A549 treated with AZD2906 at 1 μM for 4 hours (cell line): Measurements from ENCODE around the gene ERBIN. TPM values are rescaled to one million over a fixed set of nuclear protein-coding genes. Genes with fewer than 3 reads are reported as not detected.

Experiments
- total RNA-seq: library from RNA; stranded (reverse); fragments of 200-300 nt; extraction: Qiagen RNA extraction; gene quantifications from 5 replicates; pipeline ENCODE4 v1.2.3, GENCODE V29; 2022

The ERBIN gene, protein sequence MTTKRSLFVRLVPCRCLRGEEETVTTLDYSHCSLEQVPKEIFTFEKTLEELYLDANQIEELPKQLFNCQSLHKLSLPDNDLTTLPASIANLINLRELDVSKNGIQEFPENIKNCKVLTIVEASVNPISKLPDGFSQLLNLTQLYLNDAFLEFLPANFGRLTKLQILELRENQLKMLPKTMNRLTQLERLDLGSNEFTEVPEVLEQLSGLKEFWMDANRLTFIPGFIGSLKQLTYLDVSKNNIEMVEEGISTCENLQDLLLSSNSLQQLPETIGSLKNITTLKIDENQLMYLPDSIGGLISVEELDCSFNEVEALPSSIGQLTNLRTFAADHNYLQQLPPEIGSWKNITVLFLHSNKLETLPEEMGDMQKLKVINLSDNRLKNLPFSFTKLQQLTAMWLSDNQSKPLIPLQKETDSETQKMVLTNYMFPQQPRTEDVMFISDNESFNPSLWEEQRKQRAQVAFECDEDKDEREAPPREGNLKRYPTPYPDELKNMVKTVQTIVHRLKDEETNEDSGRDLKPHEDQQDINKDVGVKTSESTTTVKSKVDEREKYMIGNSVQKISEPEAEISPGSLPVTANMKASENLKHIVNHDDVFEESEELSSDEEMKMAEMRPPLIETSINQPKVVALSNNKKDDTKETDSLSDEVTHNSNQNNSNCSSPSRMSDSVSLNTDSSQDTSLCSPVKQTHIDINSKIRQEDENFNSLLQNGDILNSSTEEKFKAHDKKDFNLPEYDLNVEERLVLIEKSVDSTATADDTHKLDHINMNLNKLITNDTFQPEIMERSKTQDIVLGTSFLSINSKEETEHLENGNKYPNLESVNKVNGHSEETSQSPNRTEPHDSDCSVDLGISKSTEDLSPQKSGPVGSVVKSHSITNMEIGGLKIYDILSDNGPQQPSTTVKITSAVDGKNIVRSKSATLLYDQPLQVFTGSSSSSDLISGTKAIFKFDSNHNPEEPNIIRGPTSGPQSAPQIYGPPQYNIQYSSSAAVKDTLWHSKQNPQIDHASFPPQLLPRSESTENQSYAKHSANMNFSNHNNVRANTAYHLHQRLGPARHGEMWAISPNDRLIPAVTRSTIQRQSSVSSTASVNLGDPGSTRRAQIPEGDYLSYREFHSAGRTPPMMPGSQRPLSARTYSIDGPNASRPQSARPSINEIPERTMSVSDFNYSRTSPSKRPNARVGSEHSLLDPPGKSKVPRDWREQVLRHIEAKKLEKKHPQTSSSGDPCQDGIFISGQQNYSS (N-terminal part only)
- total RNA-seq = 19.2 to 41.2 TPM (median 22.1 TPM) in 5 replicates

DNA sequence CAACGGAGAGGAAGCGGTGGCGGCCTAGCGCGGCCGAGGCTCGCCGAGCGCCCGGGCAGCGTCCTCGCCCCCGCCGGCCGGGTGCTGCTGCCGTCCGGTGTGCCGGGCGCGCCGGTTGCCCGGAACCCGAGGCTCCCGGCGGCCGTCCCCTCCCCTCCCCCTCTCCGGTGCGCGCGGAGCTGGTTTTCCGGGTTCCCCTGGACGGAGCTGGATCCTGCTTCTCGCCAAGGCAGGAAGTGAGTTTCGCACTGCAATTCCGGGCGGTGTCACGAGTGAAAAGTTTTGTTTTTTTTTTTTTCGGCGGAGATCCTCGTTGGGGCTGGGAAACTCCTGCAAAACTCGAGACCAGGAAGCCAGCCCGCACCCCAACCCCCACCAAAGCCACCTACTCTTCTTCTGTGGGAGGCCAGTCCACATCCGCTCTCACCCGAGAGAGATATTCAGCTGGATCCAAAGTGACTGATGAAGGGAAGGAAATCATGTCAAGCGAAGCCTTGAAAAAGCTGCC, at the start of gene ERBIN:
Gene ERBIN, plus strand, starts transcription at position 300 of the 508 bp plus-strand sequence. CDS start 66,144 bp downstream, outside the sequence.

Other genes with a start within 250 kb of the ERBIN start
- gene SGTB, start 204.5 kb upstream of the ERBIN start, total RNA-seq = 5.8 to 7.9 TPM (median 6.9 TPM) in 5 replicates
- gene NLN, start 204.4 kb upstream of the ERBIN start, total RNA-seq = 50.4 to 76.6 TPM (median 61.3 TPM) in 5 replicates
- 25.2 to 30.3 TPM (median 28.4 TPM) in 5 replicates for gene SREK1, start 217.7 kb downstream of the ERBIN start, total RNA-seq